Caco-2 (cell line): ENCODE measurements around the gene PPIL1. TPM values are rescaled to one million over a fixed set of nuclear protein-coding genes. Genes with fewer than 3 reads are reported as not detected.

ENCODE experiments used
- BruUV-seq: library from RNA; stranded (reverse); fragments of 400-500 nt; replicated peaks from 2 replicates; lab custom pipeline; 2021; lab: Mats Ljungman, UMichigan
- CTCF ChIA-PET: fragments of 300-600 bp; sonication (Branson Sonifier 250); formaldehyde crosslinking; loops from one replicate; lab custom pipeline; 2022; ENCODE audit warnings: antibody characterized with exemption; lab: Charles Lee
- POLR2A ChIA-PET: fragments of 300-600 bp; sonication (Branson Sonifier 250); formaldehyde crosslinking; loops from one replicate; lab custom pipeline; 2022; ENCODE audit warnings: antibody characterized with exemption; lab: Charles Lee
- DNase-seq, 2 experiments: peaks; one replicate each; pipeline versions ENCODE4 v3.0.0 to v3.0.0-alpha.2; 2020 to 2022
- H3K27me3 ChIP-seq: replicated peaks from 2 replicates; pipeline ENCODE4 v1.6.0; 2011; ENCODE audit warnings: low read length; ENCODE audit not compliant: control insufficient read depth, insufficient read depth
- H3K36me3 ChIP-seq: 2 replicates; pipeline ENCODE4 v1.5.1; 2011; ENCODE audit warnings: low read length; ENCODE audit not compliant: control insufficient read depth, insufficient read depth
- H3K4me1 ChIP-seq: fragments of 250-450 bp; sonication (Bioruptor Pico); 2 replicates; pipeline ENCODE4 v1.5.1; 2020; ENCODE audit warnings: mild to moderate bottlenecking
- H3K4me3 ChIP-seq: 2 replicates; pipeline ENCODE4 v1.5.1; 2011; ENCODE audit warnings: low read depth, mild to moderate bottlenecking, control low read depth, low read length
- H3K9me3 ChIP-seq: fragments of 250-450 bp; sonication (Bioruptor Pico); 2 replicates; pipeline ENCODE4 v1.5.1; 2020; ENCODE audit warnings: mild to moderate bottlenecking, moderate library complexity
- H3K27ac Mint-ChIP-seq: one replicate; pipeline ENCODE4 v1.8.0; 2022; ENCODE audit warnings: mixed read lengths; ENCODE audit not compliant: unreplicated experiment
- H3K27me3 Mint-ChIP-seq: one replicate; pipeline ENCODE4 v1.8.0; 2022; ENCODE audit warnings: mixed read lengths; ENCODE audit not compliant: insufficient read depth, unreplicated experiment
- H3K36me3 Mint-ChIP-seq: one replicate; pipeline ENCODE4 v1.8.0; 2022; ENCODE audit warnings: mild to moderate bottlenecking, mixed read lengths; ENCODE audit not compliant: insufficient read depth, unreplicated experiment
- H3K4me1 Mint-ChIP-seq: one replicate; pipeline ENCODE4 v1.8.0; 2022; ENCODE audit warnings: low read depth, mixed read lengths; ENCODE audit not compliant: unreplicated experiment
- H3K4me3 Mint-ChIP-seq: one replicate; pipeline ENCODE4 v1.8.0; 2022; ENCODE audit warnings: mild to moderate bottlenecking, moderate library complexity, mixed read lengths; ENCODE audit not compliant: unreplicated experiment
- H3K9me3 Mint-ChIP-seq: one replicate; pipeline ENCODE4 v1.8.0; 2022; ENCODE audit warnings: mixed read lengths; ENCODE audit not compliant: unreplicated experiment
- CTCF ChIP-seq, 2 experiments: fragments of 200-600 bp in 1 of 2; IDR thresholded peaks; 1 replicate in 1 of 2; 2 replicates in 1 of 2; pipeline versions ENCODE4 v1.5.1 to v1.8.0; 2011 to 2022; ENCODE audit warnings: antibody characterized with exemption in 1 of 2, control low read depth in 1 of 2, inconsistent platforms in 1 of 2, low read depth in 1 of 2, low read length in 1 of 2, mild to moderate bottlenecking in 1 of 2, moderate library complexity in 1 of 2; ENCODE audit not compliant: insufficient read depth in 1 of 2, severe bottlenecking in 1 of 2, unreplicated experiment in 1 of 2
- intact Hi-C: fragments of 100-400 bp; cut with micrococcal nuclease; formaldehyde crosslinking; loops from one replicate; pipeline ENCODE4 v1.10.0; 2022; ENCODE audit not compliant: unreplicated experiment
- total RNA-seq: library from RNA; stranded (reverse); gene quantifications from 2 replicates; pipeline ENCODE4 v1.2.3, GENCODE V29; 2022

The PPIL1 gene
- total RNA-seq, 1 experiment from 2014 or later: 61.2 TPM

DNA sequence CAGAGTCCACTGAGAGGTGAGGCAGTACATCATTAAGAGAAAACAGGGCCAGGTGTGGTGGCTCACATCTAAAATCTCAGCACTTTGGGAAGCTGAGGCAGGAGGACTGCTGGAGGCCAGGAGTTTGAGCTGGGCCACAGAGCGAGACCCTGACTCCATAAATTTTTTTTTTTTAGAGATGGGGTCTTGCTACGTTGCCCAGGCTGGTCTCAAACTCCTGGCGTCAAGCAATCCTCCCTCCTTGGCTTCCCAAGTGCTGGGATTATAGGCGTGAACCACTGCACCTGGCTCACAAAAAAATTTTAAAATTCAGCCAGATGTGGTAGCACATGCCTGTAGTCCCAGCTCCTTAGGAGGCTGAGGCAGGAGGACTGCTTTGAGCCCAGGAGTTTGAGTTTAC is 17.3 kb downstream of the PPIL1 start:
- POLR2A ChIA-PET: no interaction called here
- Mint-ChIP-seq H3K27me3 (no peaks in the 10 kb centered on the region), H3K27ac (no peak overlapping the region), H3K4me1 (no peaks in the 10 kb centered on the region), H3K4me3 (no peak overlapping the region), H3K36me3 (peaks cover 38% of the 10 kb centered on the region), H3K9me3 (no peaks in the 10 kb centered on the region)
- no peak for TF ChIP-seq CTCF (IDR thresholded peaks at IDR 0.05; ENCODE audit: insufficient read depth in 1 of 2, low read depth in 1 of 2, low read length in 1 of 2, severe bottlenecking in 1 of 2, unreplicated experiment in 1 of 2)
- no peaks in the 10 kb centered on the region; the same call in 1 of the 2 replicates for H3K36me3 ChIP-seq
- intact Hi-C loops: no loop called here
- H3K4me3 ChIP-seq: no peak overlapping the region
- BruUV-seq: no TSS peak
- H3K9me3 ChIP-seq: no peaks in the 10 kb centered on the region
- no peaks in the 10 kb centered on the region for H3K4me1 ChIP-seq
- H3K27me3 ChIP-seq: no peaks in the 10 kb centered on the region
- CTCF ChIA-PET: no interaction called here
- DNase-seq: no peak

DNA sequence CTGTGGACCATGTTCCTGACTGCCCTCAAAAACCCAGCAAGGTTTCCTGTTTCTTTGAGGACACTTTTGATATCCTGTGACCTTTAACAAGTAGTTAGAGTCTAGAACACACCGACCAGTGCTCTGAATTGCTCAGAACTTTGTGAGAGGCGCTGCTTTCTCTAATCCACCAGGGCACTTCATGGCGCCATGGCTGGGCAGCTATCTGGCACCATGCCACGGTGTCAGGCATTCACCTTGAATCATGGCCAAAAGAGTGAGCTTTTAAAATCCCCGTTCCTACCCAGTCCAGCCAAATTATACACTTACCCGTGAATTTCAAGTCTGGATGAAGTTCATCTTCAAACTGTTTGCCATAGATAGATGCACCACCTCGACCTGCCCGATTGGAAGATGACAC is 18.3 kb downstream of the PPIL1 start:
- intact Hi-C loops: no loop called here
- no peaks in the 10 kb centered on the region for H3K9me3 ChIP-seq
- TF ChIP-seq CTCF (IDR thresholded peaks at IDR 0.05; ENCODE audit: insufficient read depth in 1 of 2, low read depth in 1 of 2, low read length in 1 of 2, severe bottlenecking in 1 of 2, unreplicated experiment in 1 of 2): no peak
- Mint-ChIP-seq H3K4me1 (no peaks in the 10 kb centered on the region), H3K27ac (no peak overlapping the region), H3K36me3 (peaks cover 33% of the 10 kb centered on the region), H3K9me3 (no peaks in the 10 kb centered on the region), H3K4me3 (no peak overlapping the region), H3K27me3 (no peaks in the 10 kb centered on the region)
- H3K4me3 ChIP-seq: no peak overlapping the region
- no peak for DNase-seq
- no peaks in the 10 kb centered on the region; the same call in 1 of the 2 replicates for H3K36me3 ChIP-seq
- POLR2A ChIA-PET: no interaction called here
- no peaks in the 10 kb centered on the region for H3K4me1 ChIP-seq
- CTCF ChIA-PET: interaction anchor here (0.6 kb wide), 1 partner anchor 245 kb away, joined by 5 read pairs; no protein-coding TSS in a partner anchor
- H3K27me3 ChIP-seq: no peaks in the 10 kb centered on the region
- BruUV-seq: no TSS peak

DNA sequence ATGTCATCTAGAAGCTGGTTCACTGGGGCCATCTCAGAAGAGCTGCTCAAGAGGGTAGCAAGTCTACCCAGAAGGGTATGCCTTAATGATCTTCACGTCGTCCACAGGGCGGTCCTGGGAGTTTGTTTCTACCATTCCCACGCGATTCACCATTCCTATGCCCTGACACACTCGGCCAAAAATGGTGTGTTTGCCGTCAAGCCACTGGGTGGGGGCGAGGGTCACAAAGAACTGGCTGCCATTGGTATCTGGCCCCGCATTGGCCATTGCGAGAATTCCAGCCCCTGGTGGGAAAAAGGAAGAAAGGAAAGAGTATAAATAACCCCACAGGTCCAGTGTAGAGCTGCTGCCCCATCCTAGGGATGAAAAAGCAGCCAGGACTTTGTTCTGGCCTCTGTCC is 18.9 kb downstream of the PPIL1 start:
- no peak for TF ChIP-seq CTCF (IDR thresholded peaks at IDR 0.05; ENCODE audit: insufficient read depth in 1 of 2, low read depth in 1 of 2, low read length in 1 of 2, severe bottlenecking in 1 of 2, unreplicated experiment in 1 of 2)
- Histone ChIP-seq H3K36me3 (no peaks in the 10 kb centered on the region; the same call in 1 of the 2 replicates), H3K4me3 (no peak overlapping the region), H3K27me3 (no peaks in the 10 kb centered on the region), H3K9me3 (no peaks in the 10 kb centered on the region), H3K4me1 (no peaks in the 10 kb centered on the region)
- DNase-seq: no peak
- no peaks in the 10 kb centered on the region for H3K4me1 Mint-ChIP-seq
- no TSS peak for BruUV-seq
- intact Hi-C loops: no loop called here
- no peaks in the 10 kb centered on the region for H3K27me3 Mint-ChIP-seq
- no peak overlapping the region for H3K27ac Mint-ChIP-seq
- H3K36me3 Mint-ChIP-seq: peaks cover 31% of the 10 kb centered on the region
- ChIA-PET POLR2A (no interaction called here), CTCF (no interaction called here)
- H3K9me3 Mint-ChIP-seq: no peaks in the 10 kb centered on the region
- no peak overlapping the region for H3K4me3 Mint-ChIP-seq
